ENCODE results near the gene NDST4.

DNA sequence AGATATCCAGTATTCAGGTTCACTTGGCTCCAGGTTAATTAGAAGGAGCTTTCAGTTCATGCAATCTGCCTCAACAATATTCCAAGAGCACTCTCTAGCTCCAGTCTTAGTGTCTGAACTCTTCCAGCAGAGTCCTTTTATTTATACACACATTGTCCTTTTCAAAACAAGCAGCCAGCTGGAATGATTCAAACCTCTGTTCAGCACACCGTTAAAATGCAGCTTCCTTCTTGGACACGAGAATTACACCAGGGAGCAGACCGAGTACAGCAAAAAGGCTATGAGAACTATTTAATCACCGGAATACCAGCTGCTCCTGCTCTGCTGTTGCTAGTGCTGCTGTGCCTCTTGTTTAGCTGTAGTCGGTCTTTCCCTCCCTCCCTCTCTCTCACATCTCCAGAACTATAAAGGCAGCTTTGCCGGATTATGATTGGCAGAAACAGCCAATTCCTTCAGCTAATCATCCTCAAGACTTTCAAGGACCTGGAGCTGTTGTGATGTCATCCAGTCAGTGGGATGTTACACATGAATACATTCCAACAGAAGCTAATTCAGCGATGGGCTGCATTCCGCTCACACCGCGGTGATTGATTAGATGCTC lies at the start of gene NDST4:
- TF ChIP-seq, protein P1, sequence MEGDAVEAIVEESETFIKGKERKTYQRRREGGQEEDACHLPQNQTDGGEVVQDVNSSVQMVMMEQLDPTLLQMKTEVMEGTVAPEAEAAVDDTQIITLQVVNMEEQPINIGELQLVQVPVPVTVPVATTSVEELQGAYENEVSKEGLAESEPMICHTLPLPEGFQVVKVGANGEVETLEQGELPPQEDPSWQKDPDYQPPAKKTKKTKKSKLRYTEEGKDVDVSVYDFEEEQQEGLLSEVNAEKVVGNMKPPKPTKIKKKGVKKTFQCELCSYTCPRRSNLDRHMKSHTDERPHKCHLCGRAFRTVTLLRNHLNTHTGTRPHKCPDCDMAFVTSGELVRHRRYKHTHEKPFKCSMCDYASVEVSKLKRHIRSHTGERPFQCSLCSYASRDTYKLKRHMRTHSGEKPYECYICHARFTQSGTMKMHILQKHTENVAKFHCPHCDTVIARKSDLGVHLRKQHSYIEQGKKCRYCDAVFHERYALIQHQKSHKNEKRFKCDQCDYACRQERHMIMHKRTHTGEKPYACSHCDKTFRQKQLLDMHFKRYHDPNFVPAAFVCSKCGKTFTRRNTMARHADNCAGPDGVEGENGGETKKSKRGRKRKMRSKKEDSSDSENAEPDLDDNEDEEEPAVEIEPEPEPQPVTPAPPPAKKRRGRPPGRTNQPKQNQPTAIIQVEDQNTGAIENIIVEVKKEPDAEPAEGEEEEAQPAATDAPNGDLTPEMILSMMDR (IDR thresholded peaks at IDR 0.05): no peak
- TF ChIP-seq POLR2A (IDR thresholded peaks at IDR 0.05): no peak
